ENCODE data around the gene F10. TPM values are rescaled to one million over a fixed set of nuclear protein-coding genes. Genes with fewer than 3 reads are reported as not detected.
A peak's percentile ranks its signal among the peaks of the same experiment; 100 is the strongest.

Gene F10
- total RNA-seq, 4 donors from 2014 or later, result 1.00 to 4.8 (median 2.4) TPM

GRCh38 chr13:113112893-113113845 is 9.4 kb upstream of the F10 start:
- ATAC-seq (no peak), DNase-seq (peak in 1 of 2 donors; percentile 2)
- H3K27me3 ChIP-seq, result peaks cover 26 to 29% (median 29%) of the 10 kb centered on the region in 3 donors
- H3K36me3 ChIP-seq, result no peaks in the 10 kb centered on the region
- no peaks in the 10 kb centered on the region for H3K4me1 ChIP-seq
- no peaks in the 10 kb centered on the region for H3K9me3 ChIP-seq
- intact Hi-C loops (cut with DNase I; ENCODE audit: low total_unique reads) (no loop called here), in situ Hi-C loops (cut with MboI; ENCODE audit: low sequenced_read_pairs in 4 of 4) (no loop called here)
- H3K27ac ChIP-seq, result no peak overlapping the region
- no peak overlapping the region for H3K4me3 ChIP-seq
- TF ChIP-seq POLR2A (IDR thresholded peaks at IDR 0.05), result no peak

- Histone ChIP-seq H3K9me3 (no peaks in the 10 kb centered on the region), H3K4me3 (no peak overlapping the region), H3K27me3 (peaks cover 26 to 29% (median 29%) of the 10 kb centered on the region in 3 donors), H3K27ac (no peak overlapping the region), H3K36me3 (no peaks in the 10 kb centered on the region), H3K4me1 (no peaks in the 10 kb centered on the region)
- in situ Hi-C loops (cut with MboI; ENCODE audit: low sequenced_read_pairs in 4 of 4), result no loop called here
- ATAC-seq (no peak), DNase-seq (peak in 1 of 2 donors; percentile 4)
- TF ChIP-seq POLR2A (IDR thresholded peaks at IDR 0.05) (no peak), CTCF (IDR thresholded peaks at IDR 0.05 in 4 of 5, conservative IDR thresholded peaks at IDR 0.05 in 1 of 5) (no peak)
- intact Hi-C loops (cut with DNase I; ENCODE audit: low total_unique reads), result no loop called here
These were observed 8.7 kb upstream of the F10 start for GRCh38 chr13:113113846-113114271.

GRCh38 chr13:113114511-113115362 is 7.9 kb upstream of the F10 start:
- Histone ChIP-seq H3K9me3 (no peaks in the 10 kb centered on the region), H3K4me3 (no peak overlapping the region), H3K4me1 (no peaks in the 10 kb centered on the region), H3K27me3 (peaks cover 19 to 24% (median 22%) of the 10 kb centered on the region in 3 donors), H3K27ac (no peak overlapping the region), H3K36me3 (no peaks in the 10 kb centered on the region)
- in situ Hi-C loops (cut with MboI; ENCODE audit: low sequenced_read_pairs in 4 of 4), result no loop called here
- DNase-seq (peak in 1 of 2 donors; percentile 6), ATAC-seq (no peak)
- TF ChIP-seq POLR2A (IDR thresholded peaks at IDR 0.05) (no peak), CTCF (IDR thresholded peaks at IDR 0.05 in 4 of 5, conservative IDR thresholded peaks at IDR 0.05 in 1 of 5) (no peak)
- intact Hi-C loops (cut with DNase I; ENCODE audit: low total_unique reads), result no loop called here

- TF ChIP-seq POLR2A (IDR thresholded peaks at IDR 0.05) (no peak), CTCF (IDR thresholded peaks at IDR 0.05 in 4 of 5, conservative IDR thresholded peaks at IDR 0.05 in 1 of 5) (no peak)
- Histone ChIP-seq H3K4me3 (no peak overlapping the region), H3K27me3 (peaks cover 12 to 15% (median 14%) of the 10 kb centered on the region in 3 donors), H3K9me3 (no peaks in the 10 kb centered on the region), H3K36me3 (no peaks in the 10 kb centered on the region), H3K4me1 (no peaks in the 10 kb centered on the region), H3K27ac (no peak overlapping the region)
- in situ Hi-C loops (cut with MboI; ENCODE audit: low sequenced_read_pairs in 4 of 4) (no loop called here), intact Hi-C loops (cut with DNase I; ENCODE audit: low total_unique reads) (no loop called here)
- peak in 1 of 2 donors; percentile 2 for DNase-seq
- ATAC-seq, result no peak
These were observed 7.0 kb upstream of the F10 start for GRCh38 chr13:113115363-113116205.
